HEK293T (cell line): ENCODE results near the gene RNF222.

Experiments
- CTCF ChIA-PET: fragments of 350-600 bp; formaldehyde crosslinking; extraction: SDS; loops from one replicate; lab custom pipeline; 2021; ENCODE audit warnings: antibody characterized with exemption, inconsistent platforms; lab: Yijun Ruan, JAX
- POLR2A ChIA-PET: fragments of 350-600 bp; formaldehyde crosslinking; extraction: SDS; loops from one replicate; lab custom pipeline; 2020; ENCODE audit warnings: antibody characterized with exemption, inconsistent platforms; lab: Yijun Ruan, JAX
- DNase-seq: peaks from one replicate; pipeline ENCODE4 v3.0.0; 2012; ENCODE audit warnings: mixed read lengths; ENCODE audit errors: extremely low spot score
- ARNT ChIP-seq: fragments of 450-650 bp; IDR thresholded peaks from 2 replicates; pipeline ENCODE4 v1.6.1; 2017; ENCODE audit warnings: mild to moderate bottlenecking
- BHLHE40 ChIP-seq: fragments of 450-650 bp; IDR thresholded peaks from 2 replicates; pipeline ENCODE4 v1.6.1; 2016; ENCODE audit warnings: mild to moderate bottlenecking, moderate library complexity, borderline replicate concordance
- CTBP1 ChIP-seq: fragments of 450-650 bp; IDR thresholded peaks from 2 replicates; pipeline ENCODE4 v1.6.1; 2016; ENCODE audit warnings: borderline replicate concordance
- ELF4 ChIP-seq: fragments of 450-650 bp; IDR thresholded peaks from 2 replicates; pipeline ENCODE4 v1.6.1; 2017; ENCODE audit warnings: antibody characterized with exemption
- FOXA1 ChIP-seq: fragments of 450-650 bp; IDR thresholded peaks from 2 replicates; pipeline ENCODE4 v1.6.1; 2016; ENCODE audit warnings: mild to moderate bottlenecking
- FOXK2 ChIP-seq: fragments of 450-650 bp; IDR thresholded peaks from 2 replicates; pipeline ENCODE4 v1.6.1; 2016; ENCODE audit warnings: mild to moderate bottlenecking
- FOXM1 ChIP-seq: fragments of 450-650 bp; IDR thresholded peaks from 2 replicates; pipeline ENCODE4 v1.6.1; 2017; ENCODE audit warnings: mild to moderate bottlenecking, borderline replicate concordance
- HDGF ChIP-seq: fragments of 450-650 bp; IDR thresholded peaks from 2 replicates; pipeline ENCODE4 v1.6.1; 2017; ENCODE audit warnings: antibody characterized with exemption, borderline replicate concordance
- L3MBTL2 ChIP-seq: fragments of 450-650 bp; conservative IDR thresholded peaks from 2 replicates; pipeline ENCODE4 v1.6.1; 2016; ENCODE audit warnings: mild to moderate bottlenecking
- LEF1 ChIP-seq: fragments of 450-650 bp; IDR thresholded peaks from 2 replicates; pipeline ENCODE4 v1.6.1; 2017; ENCODE audit warnings: mild to moderate bottlenecking, borderline replicate concordance
- NFRKB ChIP-seq: fragments of 450-650 bp; IDR thresholded peaks from 2 replicates; pipeline ENCODE4 v1.6.1; 2016; ENCODE audit warnings: mild to moderate bottlenecking, moderate library complexity
- SP1 ChIP-seq: fragments of 450-650 bp; IDR thresholded peaks from 2 replicates; pipeline ENCODE4 v1.6.1; 2017
- SUZ12 ChIP-seq: fragments of 450-650 bp; IDR thresholded peaks from 2 replicates; pipeline ENCODE4 v1.6.1; 2016; ENCODE audit warnings: mild to moderate bottlenecking
- TARDBP ChIP-seq: fragments of 450-650 bp; IDR thresholded peaks from 2 replicates; pipeline ENCODE4 v1.6.1; 2016
- ZNF384 ChIP-seq: fragments of 450-650 bp; IDR thresholded peaks from 2 replicates; pipeline ENCODE4 v1.6.1; 2016
- TF ChIP-seq, protein P1 (sequence below): fragments of 450-650 bp; IDR thresholded peaks from 2 replicates; pipeline ENCODE4 v1.6.1; 2016

The RNF222 gene

DNA sequence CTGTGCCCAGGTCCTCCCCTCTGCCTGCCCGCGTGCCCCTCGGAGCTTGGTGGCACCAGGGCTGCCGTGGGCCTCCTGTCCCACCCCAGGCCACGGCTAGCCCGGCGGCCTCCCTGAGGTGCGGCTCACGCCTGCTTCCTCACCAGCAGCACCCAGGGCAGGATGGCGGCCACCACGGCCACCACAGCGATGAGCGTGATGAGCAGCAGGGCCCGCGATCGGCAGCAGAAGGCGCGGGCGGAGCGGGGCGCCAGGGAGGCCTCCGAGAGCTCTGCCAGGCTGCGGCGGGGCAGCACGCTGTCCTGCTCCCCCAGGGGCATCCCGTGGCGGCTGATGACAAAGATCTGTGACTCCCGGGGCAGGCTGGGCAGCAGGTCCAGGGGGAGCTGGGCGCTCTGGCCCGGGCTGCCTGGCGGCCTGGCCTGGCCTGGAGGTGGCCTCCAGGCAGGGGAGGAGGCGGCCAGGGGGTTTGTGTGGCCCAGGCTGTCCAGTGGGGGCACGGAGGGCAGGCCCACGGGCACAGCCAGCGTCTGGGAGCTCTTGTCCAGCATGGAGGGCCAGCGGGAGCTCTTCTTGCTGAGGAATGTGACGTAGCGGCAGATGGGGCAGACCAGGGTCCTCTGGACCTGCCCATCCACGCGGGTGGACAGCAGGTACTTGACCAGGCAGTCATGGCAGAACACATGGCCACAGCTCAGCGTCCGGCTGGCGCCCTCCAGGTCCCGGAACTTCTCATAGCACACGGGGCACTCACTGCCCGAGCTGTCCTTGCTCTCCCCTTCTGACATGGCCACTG, 4.8 kb downstream of the RNF222 start:
- no peak for TF ChIP-seq CTBP1
- TF ChIP-seq FOXK2 = no peak
- TF ChIP-seq SP1 = no peak
- TF ChIP-seq ARNT = no peak
- ChIA-PET POLR2A (interaction anchor here (0.6 to 2.3 kb wide), 4 partner anchors 10 to 201 kb away, joined by 3 to 6 read pairs (median 3); partner anchors contain the start of gene NDEL1), CTCF (no interaction called here)
- DNase-seq = no peak

DNA sequence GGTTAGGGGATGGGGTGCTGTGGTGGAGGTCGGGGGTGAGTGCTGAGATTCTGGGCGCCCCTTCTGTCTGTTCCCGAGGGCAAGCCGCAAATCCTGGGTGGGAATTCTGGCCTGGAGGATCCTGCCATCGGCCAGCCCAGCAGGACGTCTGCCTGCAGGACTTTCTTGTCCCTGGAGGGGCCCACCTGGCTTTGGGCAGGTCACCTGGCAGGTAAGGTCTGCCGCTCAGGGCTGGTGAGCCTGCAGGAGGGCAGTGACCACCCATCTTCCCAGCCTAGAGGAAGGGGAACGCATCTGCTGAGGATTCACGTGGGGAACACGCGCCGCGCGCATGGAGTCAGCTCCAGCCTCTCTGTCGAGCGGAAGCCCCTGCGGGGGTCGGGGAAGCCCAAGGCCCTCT, 5.4 kb downstream of the RNF222 start:
- TF ChIP-seq NFRKB (no peak), FOXK2 (no peak), L3MBTL2 (no peak), SP1 (no peak), BHLHE40 (no peak), ZNF384 (no peak), FOXM1 (no peak), FOXA1 (no peak), TARDBP (no peak), ARNT (no peak)
- TF ChIP-seq, protein P1, sequence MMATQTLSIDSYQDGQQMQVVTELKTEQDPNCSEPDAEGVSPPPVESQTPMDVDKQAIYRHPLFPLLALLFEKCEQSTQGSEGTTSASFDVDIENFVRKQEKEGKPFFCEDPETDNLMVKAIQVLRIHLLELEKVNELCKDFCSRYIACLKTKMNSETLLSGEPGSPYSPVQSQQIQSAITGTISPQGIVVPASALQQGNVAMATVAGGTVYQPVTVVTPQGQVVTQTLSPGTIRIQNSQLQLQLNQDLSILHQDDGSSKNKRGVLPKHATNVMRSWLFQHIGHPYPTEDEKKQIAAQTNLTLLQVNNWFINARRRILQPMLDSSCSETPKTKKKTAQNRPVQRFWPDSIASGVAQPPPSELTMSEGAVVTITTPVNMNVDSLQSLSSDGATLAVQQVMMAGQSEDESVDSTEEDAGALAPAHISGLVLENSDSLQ = no peak

DNA sequence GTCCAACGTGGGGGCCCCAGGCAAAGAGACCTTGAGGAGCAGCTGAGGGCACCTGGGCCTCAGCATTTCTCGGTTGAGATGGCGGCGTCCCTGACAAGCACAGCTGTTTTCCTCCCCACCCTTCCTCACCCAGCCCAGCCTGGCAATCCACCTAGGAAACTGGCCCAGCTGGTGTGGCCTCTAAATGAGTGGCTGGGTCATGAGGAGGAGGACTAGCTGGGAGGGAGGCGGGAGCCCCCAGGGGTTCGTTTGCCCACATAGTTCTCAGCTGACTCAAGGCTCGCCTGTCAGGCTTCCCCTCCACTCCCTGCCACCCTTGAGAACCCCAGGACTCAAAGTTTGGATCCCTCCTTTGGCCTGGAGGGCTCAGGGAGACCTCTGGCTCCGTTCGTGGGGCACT, 5.9 kb downstream of the RNF222 start:
- TF ChIP-seq HDGF = no peak
- TF ChIP-seq NFRKB = no peak
- no peak for TF ChIP-seq ZNF384
- POLR2A ChIA-PET = interaction anchor here (0.7 to 2.3 kb wide), 3 partner anchors 8 to 44 kb away, joined by 3 to 6 read pairs (median 3); partner anchors contain the start of gene NDEL1
- DNase-seq = no peak
- CTCF ChIA-PET = no interaction called here

More for the DNA sequence above, 5.4 kb downstream of the RNF222 start:
- CTCF ChIA-PET = no interaction called here
- no peak for DNase-seq
- POLR2A ChIA-PET = interaction anchor here (0.7 to 2.3 kb wide), 4 partner anchors 9 to 200 kb away, joined by 3 to 6 read pairs (median 3); partner anchors contain the start of gene NDEL1

DNA sequence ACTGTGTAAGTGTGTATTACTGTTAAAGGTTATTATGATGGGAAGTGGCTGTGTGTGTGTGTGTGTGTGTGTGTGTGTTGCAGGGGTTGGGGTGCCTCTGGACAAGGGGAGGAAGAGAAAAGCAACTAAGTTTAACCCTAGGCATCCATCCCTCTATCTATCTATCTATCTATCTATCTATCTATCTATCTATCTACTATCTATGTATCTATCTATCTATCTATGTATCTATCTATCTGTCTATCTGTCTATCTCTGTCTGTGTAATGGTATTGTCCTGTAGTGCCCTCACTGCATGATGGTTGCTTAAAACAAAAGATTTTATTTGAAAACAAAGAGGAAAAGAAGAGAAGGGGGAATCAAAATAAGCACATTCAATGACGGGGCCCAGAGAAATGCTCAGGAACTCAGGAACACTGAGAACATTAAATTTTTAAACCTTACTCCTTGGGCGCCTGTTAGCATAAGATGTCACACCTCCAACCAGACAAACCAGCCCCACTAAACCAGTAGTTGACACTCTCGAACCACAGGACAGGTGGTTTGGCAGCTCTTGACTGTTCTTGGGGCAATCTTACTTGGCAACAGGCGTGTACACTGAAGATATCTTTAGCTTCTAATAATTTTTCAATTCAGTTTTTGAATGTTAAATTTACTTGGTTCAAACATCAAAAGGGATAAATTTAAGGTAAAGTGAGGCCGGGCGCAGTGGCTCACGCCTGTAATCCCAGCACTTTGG, 9.5 kb downstream of the RNF222 start:
- CTCF ChIA-PET = interaction anchor here (0.9 kb wide), 1 partner anchor 398 kb away, joined by 3 read pairs; no protein-coding TSS in a partner anchor
- POLR2A ChIA-PET = interaction anchor here (0.7 to 1.2 kb wide), 2 partner anchors 19 to 48 kb away, joined by 3 read pairs; partner anchors contain the start of gene NDEL1
- TF ChIP-seq, protein P1 = no peak
- TF ChIP-seq NFRKB (no peak), HDGF (no peak), ZNF384 (no peak), FOXK2 (no peak), CTBP1 (no peak), BHLHE40 (no peak), LEF1 (no peak), ELF4 (no peak), FOXM1 (no peak), L3MBTL2 (no peak), TARDBP (no peak), ARNT (no peak), SP1 (no peak), SUZ12 (no peak), FOXA1 (no peak)
- DNase-seq = no peak

DNA sequence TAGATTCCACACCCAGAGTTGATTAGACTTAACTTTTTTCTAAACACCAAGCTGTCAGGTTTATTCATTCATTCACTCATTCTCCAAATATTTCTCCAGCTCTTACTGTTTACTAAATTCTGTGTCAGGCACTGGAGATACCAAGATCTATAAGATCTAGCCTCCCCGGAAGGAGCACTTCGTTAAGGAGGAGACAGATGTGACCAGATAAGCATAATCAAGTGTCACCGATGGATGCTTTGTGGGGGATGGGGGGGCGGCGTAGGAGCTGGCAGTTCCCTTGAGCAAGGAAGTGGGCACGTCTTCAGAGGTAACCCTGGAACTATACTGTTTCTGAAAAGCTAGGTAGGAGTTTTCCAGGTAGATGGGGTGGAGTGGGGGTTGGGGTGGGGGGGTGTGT, 10.8 kb downstream of the RNF222 start:
- TF ChIP-seq ZNF384 (no peak), L3MBTL2 (no peak), CTBP1 (no peak), FOXK2 (no peak), TARDBP (no peak), LEF1 (no peak), SP1 (no peak), BHLHE40 (no peak), ELF4 (no peak), SUZ12 (no peak), FOXM1 (no peak), HDGF (no peak), ARNT (no peak), NFRKB (no peak), FOXA1 (no peak)
- TF ChIP-seq, protein P1 = no peak
- ChIA-PET POLR2A (no interaction called here), CTCF (interaction anchor here (0.5 to 0.9 kb wide), 2 partner anchors 19 to 399 kb away, joined by 3 to 4 read pairs; no protein-coding TSS in a partner anchor)
- DNase-seq = no peak
